Esophagus muscularis mucosa (tissue), 4 donors: Measurements from ENCODE around the gene CD79B.

Experiments
- CTCF ChIP-seq, 3 experiments: fragments of 200-600 bp in 2 of 3; fragments of 450-650 bp in 1 of 3; sonication (generic) in 2 of 3; IDR thresholded peaks; one replicate each; pipeline ENCODE4 v1.5.1; 2017 to 2019; ENCODE audit warnings: antibody characterized with exemption in 3 of 3, mild to moderate bottlenecking in 2 of 3, moderate library complexity in 1 of 3
- EP300 ChIP-seq: sonication (generic); formaldehyde crosslinking; IDR thresholded peaks from one replicate; pipeline ENCODE4 v1.6.1; 2017; ENCODE audit warnings: antibody characterized with exemption
- POLR2A ChIP-seq: fragments of 450-650 bp; IDR thresholded peaks from one replicate; pipeline ENCODE4 v1.6.1; 2017; ENCODE audit warnings: antibody characterized with exemption, moderate library complexity, mild to moderate bottlenecking, low read depth
- POLR2AphosphoS5 ChIP-seq, 2 donors: sonication (generic); formaldehyde crosslinking; IDR thresholded peaks; one replicate each; pipeline ENCODE4 v1.6.1; 2017; ENCODE audit warnings: antibody characterized with exemption in 2 of 2

GRCh38 chr17:63934183-63935112, 2.3 kb upstream of the CD79B start:
- TF ChIP-seq EP300 (no peak), CTCF (IDR thresholded peaks at IDR 0.05) (no peak), POLR2AphosphoS5 (IDR thresholded peaks at IDR 0.05) (no peak), POLR2A (no peak)
